NOMO-1 (cell line): Measurements from ENCODE around the gene TDRKH.

Experiments
- DNase-seq, 2 experiments: peaks; one replicate each; lab custom pipeline; 2025; ENCODE audit not compliant: unreplicated experiment in 2 of 2; lab: John Stamatoyannopoulos, UW

TDRKH gene

GRCh38 chr1:151823175-151823574, 32.9 kb upstream of the TDRKH start:
- no peak for DNase-seq

DNA sequence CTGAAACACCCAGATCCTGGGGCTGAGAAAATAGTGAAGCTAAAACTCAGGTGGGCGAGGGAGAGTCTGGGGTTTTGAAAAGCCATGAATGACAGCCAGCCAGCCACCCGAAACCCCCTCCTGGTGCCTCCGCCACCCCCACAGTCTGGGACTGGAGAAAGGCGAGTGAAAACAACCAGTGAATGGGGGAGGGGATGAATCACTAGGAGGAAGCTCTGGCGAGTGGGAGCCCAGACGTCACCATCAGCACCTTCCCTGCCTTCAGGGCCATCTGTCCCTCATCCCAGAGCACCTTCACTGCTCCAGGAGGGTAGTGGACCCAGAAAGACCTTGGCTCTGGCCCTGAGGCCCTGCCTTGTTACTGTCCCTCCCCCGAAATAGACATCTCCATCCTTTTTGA, 32.1 kb upstream of the TDRKH start:
- no peak for DNase-seq

DNA sequence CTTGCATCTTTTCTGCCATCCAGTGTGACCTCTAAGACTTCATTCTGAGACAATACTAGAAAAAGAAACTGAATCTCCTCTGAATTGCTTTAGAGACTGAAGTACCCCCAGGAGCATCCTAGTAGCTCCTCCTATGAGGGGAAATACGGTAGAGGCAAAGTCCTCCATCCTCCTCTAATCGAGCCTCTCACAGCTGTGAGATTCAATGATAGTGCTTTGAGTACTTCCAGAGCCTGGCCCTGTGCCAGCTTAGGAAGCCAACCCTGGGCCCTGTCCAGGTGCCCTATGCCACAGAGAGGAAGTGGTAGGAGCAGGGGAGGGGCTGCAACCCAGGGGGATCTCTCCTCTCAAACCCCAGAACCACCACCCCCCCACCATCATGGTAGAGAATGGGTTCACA, 30.6 kb upstream of the TDRKH start:
- no peak for DNase-seq

GRCh38 chr1:151819976-151820623, 29.8 kb upstream of the TDRKH start:
- DNase-seq: no peak

- no peak for DNase-seq
These were observed 29.0 kb upstream of the TDRKH start for GRCh38 chr1:151819227-151819835.

- DNase-seq: peak; percentile 48 to 53
These were observed 27.0 kb upstream of the TDRKH start for GRCh38 chr1:151817353-151817730.

GRCh38 chr1:151816548-151817352, 26.4 kb upstream of the TDRKH start:
- no peak for DNase-seq

- no peak for DNase-seq
These were observed 25.5 kb upstream of the TDRKH start for GRCh38 chr1:151815716-151816327.

DNA sequence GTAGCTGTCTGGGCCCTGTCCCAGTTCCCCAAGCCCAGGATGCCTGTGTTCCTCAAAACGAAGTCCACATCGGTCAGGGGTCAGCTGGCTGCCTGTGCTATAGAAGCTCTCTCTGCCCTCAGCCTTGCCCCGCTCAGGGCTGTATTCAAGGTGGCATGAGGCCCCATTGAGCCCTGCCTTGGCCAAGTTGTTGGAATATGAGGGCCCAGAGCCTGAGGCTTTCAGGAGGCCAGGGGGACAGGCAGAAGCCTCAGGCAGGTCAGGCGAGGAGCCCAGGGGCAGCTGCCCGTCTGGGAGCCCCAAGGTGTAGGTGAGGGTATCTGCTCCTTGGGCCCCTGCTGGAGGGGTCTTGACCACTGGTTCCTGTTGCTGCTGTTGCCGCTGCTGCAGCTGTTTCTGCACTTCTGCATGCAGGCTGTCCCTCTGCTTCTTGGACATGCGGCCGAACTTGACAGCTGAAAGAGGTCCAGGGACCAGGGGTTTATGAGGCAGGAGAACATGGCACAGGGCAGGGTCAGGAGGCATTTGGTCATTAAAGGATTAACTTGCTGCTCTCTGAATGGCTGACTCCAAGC, 24.8 kb upstream of the TDRKH start:
- no peak for DNase-seq

DNA sequence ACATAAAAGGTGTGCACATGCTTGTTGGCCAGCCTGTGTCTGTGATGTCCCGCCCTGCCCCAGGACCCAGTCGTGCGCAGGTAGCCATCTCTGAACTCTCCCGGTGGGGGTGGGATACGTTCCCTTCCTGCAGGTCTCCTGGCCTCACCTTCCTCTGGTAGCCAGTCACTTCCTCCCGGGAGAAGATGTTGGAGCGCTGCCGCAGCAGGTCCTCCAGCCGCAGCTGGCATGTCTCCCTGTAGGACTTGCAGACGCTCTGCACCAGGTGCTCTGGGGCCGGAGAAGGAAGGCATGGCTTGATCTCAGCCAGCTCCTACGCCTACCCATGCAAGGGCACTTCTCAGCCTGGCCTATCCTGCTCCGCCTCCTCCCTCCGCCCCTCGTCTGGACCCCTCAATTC, 24.1 kb upstream of the TDRKH start:
- DNase-seq: no peak

- DNase-seq: no peak
These were observed 23.1 kb upstream of the TDRKH start for GRCh38 chr1:151813271-151813977.

GRCh38 chr1:151811181-151811580, 20.9 kb upstream of the TDRKH start:
- no peak for DNase-seq

GRCh38 chr1:151809985-151810556, 19.8 kb upstream of the TDRKH start:
- no peak for DNase-seq

DNA sequence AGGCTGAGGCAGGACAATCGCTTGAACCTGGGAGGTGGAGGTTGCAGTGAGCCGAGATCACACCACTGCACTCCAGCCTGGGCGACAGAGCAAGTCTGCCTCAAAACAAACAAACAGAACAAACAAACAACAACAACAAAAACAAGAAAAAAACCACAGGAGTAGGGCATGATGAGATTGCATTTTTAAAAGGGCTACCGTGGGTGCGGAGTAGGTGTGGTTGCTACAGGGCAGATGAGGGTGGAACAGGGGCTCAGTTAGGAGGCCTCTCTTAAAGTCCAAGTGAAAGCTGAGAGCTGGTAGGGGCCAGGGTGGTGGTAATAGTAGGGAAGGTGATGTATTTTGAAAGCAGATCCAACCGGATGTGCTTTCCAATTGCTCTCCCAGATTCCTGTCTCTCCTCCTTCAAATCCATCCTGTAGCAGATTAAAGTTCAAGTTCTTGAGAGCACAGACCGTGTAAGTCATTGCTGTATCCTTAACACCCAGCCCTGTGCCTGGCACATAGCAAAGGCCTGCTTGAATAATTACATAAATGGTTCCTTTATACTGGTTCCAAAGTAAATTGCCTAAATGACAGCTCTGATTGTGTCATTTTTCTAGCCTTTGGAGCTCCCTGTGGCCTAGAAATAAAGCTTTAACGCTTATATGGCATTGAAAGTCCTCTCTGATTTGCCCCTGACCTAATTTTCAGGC, 19.1 kb upstream of the TDRKH start:
- DNase-seq: no peak

DNA sequence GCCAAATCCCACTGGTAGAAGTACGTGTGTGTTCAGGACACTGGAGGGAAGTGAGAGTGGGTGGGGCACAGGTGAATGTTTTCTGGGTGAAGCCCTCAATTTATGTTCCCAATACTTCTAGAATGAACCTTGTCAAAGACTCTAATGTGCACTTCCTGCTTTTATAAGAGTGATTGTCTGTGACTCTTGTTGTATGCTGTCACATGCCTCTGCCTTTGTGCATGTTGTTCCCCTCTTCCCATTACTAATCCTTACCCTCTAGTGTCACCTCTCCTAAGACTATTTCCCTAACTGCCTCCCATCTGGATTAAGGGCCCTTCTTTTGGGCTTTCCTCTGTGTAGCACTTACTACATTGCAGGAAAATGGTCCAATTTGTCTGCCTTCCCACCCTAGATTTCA, 17.5 kb upstream of the TDRKH start:
- DNase-seq: no peak

DNA sequence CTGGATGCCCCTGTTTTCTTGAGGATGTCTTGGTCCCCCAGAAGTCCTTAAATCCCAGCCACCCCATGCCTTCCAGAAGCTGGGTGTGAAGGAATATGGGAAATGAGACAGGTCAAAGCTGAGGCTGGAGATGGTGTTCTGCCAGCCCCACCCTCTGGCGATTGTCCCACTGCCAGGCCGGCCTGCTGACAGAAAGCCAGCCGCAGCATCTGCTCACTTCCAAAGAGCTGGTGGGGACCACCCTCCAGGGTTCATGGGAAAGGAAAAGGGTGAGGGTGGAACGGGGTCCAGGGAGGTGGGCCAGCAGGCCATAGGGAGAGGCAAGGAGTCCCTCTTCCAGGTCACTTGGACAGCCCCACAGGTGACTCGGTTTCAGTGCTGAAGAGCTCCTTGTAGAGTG, 16.8 kb upstream of the TDRKH start:
- DNase-seq: no peak

DNA sequence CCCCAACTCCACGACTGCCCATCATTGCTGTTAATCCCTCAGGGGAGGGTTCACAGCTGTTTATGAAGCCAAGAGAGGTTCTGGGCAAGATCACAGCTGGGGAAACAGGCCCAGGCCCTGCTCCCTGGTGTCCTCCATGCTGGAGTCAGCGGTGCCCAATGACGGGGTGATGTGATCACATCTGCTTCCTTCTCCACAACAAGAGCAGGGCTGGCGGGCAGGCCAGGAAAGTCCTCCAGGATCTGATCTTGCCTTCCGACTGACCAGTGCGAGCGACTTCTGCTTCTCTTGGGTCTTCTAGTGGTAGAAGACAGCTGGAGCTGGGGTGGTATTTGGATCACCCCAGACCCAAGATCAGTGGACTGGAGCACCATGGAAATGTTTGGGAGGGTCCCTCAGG, 15.9 kb upstream of the TDRKH start:
- DNase-seq: no peak

DNA sequence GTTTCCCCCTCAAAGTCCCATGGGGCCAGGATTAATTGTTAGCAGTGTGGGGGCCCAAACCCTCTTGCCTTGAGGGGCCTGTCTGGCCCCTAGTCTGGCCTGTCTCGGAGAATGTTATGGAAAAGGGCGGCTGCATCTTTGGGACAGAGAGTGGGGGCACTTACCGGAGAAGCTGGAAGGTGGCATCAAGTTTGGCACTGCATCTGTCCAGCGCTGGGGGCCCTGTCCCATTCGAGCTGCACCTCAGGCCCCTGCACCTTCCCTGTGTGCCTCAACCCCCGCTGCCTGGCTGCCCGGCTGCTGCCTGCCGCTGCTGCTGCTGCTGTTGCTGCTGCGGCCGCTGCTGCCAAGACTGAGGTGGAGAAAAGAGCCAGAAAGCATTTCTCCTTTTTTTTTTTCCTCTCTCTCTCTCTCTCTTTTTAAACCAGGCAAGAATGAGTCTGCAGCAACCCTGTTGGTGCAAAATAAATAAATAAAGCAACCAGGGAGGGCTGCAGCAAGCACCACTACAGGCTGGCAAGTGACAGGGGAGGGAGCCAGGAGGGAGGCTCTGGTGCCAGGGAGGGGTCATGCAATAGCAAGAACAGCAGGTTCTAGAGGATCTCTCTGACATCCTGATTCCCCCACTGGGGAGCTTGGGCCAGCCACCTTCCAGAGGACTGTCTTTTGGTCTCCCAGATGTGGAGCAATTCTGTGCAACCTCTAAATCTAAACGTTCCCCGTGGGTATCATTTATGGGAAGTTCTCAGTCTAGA, 14.9 kb upstream of the TDRKH start, which contains the start of gene LINGO4:
LINGO4 (minus strand) TSS at position 354 of the 755 bp plus-strand sequence. CDS start 2,715 bp downstream, outside the sequence.
- no peak for DNase-seq

GRCh38 chr1:151803915-151804314, 13.6 kb upstream of the TDRKH start:
- DNase-seq: no peak
